GM12873 (cell line): ENCODE results near the gene CEBPG.

Source experiments
- CTCF ChIP-seq: IDR thresholded peaks from 2 replicates; pipeline ENCODE4 v1.5.1; 2012; ENCODE audit warnings: low read depth, mild to moderate bottlenecking, moderate library complexity, low read length, control low read depth; ENCODE audit not compliant: insufficient read depth; ENCODE audit errors: missing control alignments

CEBPG gene

GRCh38 chr19:33382982-33383381 lies 9.5 kb downstream of the CEBPG start:
- no peak for TF ChIP-seq CTCF

- no peak for TF ChIP-seq CTCF
Measured at GRCh38 chr19:33383720-33384292, 10.3 kb downstream of the CEBPG start.

- no peak for TF ChIP-seq CTCF
Measured at GRCh38 chr19:33384983-33385382, 11.5 kb downstream of the CEBPG start.

- TF ChIP-seq CTCF, result no peak
Measured at GRCh38 chr19:33385956-33386355, 12.4 kb downstream of the CEBPG start.

GRCh38 chr19:33386361-33386858 lies 12.9 kb downstream of the CEBPG start:
- TF ChIP-seq CTCF, result no peak

- TF ChIP-seq CTCF, result no peak
Measured at GRCh38 chr19:33387351-33388230, 14.1 kb downstream of the CEBPG start.

- no peak for TF ChIP-seq CTCF
Measured at GRCh38 chr19:33388231-33388724, 14.8 kb downstream of the CEBPG start.
